Measurements from ENCODE around the gene BANP. TPM values are rescaled to one million over a fixed set of nuclear protein-coding genes. Genes with fewer than 3 reads are reported as not detected.

BANP gene
- total and polyA plus RNA-seq, 2 of the 8 experiments (the other 6 are each of a cell fraction or from before 2014, with no cell fraction given) = 25.8 to 39.8 TPM

- Histone ChIP-seq H3K23ac (ENCODE audit: insufficient read length) (no peak overlapping the region), H3K4ac (replicated peaks; ENCODE audit: insufficient read length, low read depth, low read length) (no peak overlapping the region), H2BK15ac (ENCODE audit: low read length) (no peak overlapping the region), H3K18ac (ENCODE audit: extremely low read depth, low read length) (no peak overlapping the region), H3K4me3 (ENCODE audit: extremely low read depth in 1 of 4, insufficient read depth in 2 of 4, low read depth in 3 of 4, low read length in 4 of 4) (no peak overlapping the region), H4K20me1 (replicated peaks in 1 of 2; ENCODE audit: control insufficient read depth in 1 of 2, insufficient read depth in 2 of 2, low read length in 2 of 2) (no peaks in the 10 kb centered on the region), H3K14ac (ENCODE audit: insufficient read length) (no peak overlapping the region), H3K36me3 (ENCODE audit: control insufficient read depth in 2 of 4, insufficient read depth in 4 of 4, low read length in 3 of 4) (no peaks in the 10 kb centered on the region; a peak in 2 of 8 replicates), H2AK5ac (ENCODE audit: low read depth, low read length) (no peak overlapping the region), H3K79me2 (ENCODE audit: control insufficient read depth in 1 of 2, insufficient read depth in 2 of 2, low read length in 2 of 2) (no peaks in the 10 kb centered on the region; a peak in 1 of 4 replicates), H4K5ac (ENCODE audit: insufficient read length, low read depth, low read length) (no peak overlapping the region), H3K79me1 (ENCODE audit: low read depth, low read length) (peaks cover 6% of the 10 kb centered on the region; the same call in 1 of the 2 replicates), H2BK12ac (ENCODE audit: low read depth, low read length) (no peak overlapping the region), H2BK5ac (ENCODE audit: low read depth, low read length) (no peak overlapping the region), H2BK20ac (ENCODE audit: low read length) (no peak overlapping the region), H3K27ac (ENCODE audit: low read depth, low read length) (no peak overlapping the region), H4K91ac (replicated peaks; ENCODE audit: insufficient read length, low read length) (no peak overlapping the region), H2BK120ac (replicated peaks; ENCODE audit: low read depth, low read length) (no peak overlapping the region), H2AFZ (ENCODE audit: low read length) (no peak overlapping the region), H4K8ac (ENCODE audit: extremely low read depth, insufficient read depth, low read length) (no peak overlapping the region), H3K56ac (replicated peaks; ENCODE audit: insufficient read length, low read depth, low read length) (no peak overlapping the region), H3K9ac (replicated peaks in 1 of 4; ENCODE audit: extremely low read depth in 1 of 4, low read depth in 3 of 4, low read length in 3 of 4) (no peak overlapping the region), H3K4me1 (replicated peaks in 1 of 4; ENCODE audit: control insufficient read depth in 3 of 4, insufficient read depth in 4 of 4, low read length in 3 of 4) (peaks cover 0 to 6% (median under 1%) of the 10 kb centered on the region in 4 experiments; a peak in 1 of 7 replicates), H3K27me3 (replicated peaks in 1 of 4; ENCODE audit: control insufficient read depth in 3 of 4, extremely low read depth in 1 of 4, insufficient read depth in 3 of 4, low read length in 3 of 4) (no peaks in the 10 kb centered on the region), H3K9me3 (ENCODE audit: insufficient read depth in 2 of 2, low read depth in 1 of 2, low read length in 1 of 2) (no peaks in the 10 kb centered on the region), H3K23me2 (ENCODE audit: low read depth, low read length) (no peaks in the 10 kb centered on the region), H3K4me2 (ENCODE audit: insufficient read depth in 1 of 2, low read depth in 2 of 2, low read length in 2 of 2) (no peak overlapping the region)
- ChIA-PET CTCF (ENCODE audit: partially characterized antibody) (no interaction called here), POLR2A (ENCODE audit: partially characterized antibody) (no interaction called here)
- WGBS, 2 experiments (ENCODE audit: extremely low coverage in 1 of 2, insufficient coverage in 1 of 2, insufficient read length in 1 of 2, insufficient replicate concordance in 2 of 2, low coverage in 1 of 2, low lambda C conversion rate in 2 of 2, missing lambda C conversion rate in 1 of 2) = 93% methylated on average over 10 of the region's 11 CpGs; no CpG with 5 or more reads in 1 of the 2 experiments
- DNase-seq (ENCODE audit: low read depth in 1 of 2, low spot score in 2 of 2) (no peak), FAIRE-seq (no peak)
- TF ChIP-seq JUND (IDR thresholded peaks at IDR 0.05; ENCODE audit: low read length) (no peak), ATF3 (IDR thresholded peaks at IDR 0.05; ENCODE audit: insufficient read depth, low read depth, low read length) (no peak), FOSL1 (IDR thresholded peaks at IDR 0.05; ENCODE audit: insufficient read depth, low read depth, low read length) (no peak), ZNF274 (IDR thresholded peaks at IDR 0.05; ENCODE audit: borderline replicate concordance, extremely low read depth, low read length) (no peak), CTCF (IDR thresholded peaks at IDR 0.05; ENCODE audit: control extremely low read depth in 1 of 3, insufficient read depth in 1 of 3, low read depth in 1 of 3, low read length in 3 of 3) (no peak), POLR2AphosphoS5 (IDR thresholded peaks at IDR 0.05; ENCODE audit: low read depth, low read length) (no peak), E2F6 (IDR thresholded peaks at IDR 0.05) (no peak), CHD1 (IDR thresholded peaks at IDR 0.05; ENCODE audit: low read depth, low read length) (no peak), RNF2 (IDR thresholded peaks at IDR 0.05; ENCODE audit: borderline replicate concordance, low read depth, low read length, missing control alignments, poor library complexity, severe bottlenecking) (no peak), PHF8 (conservative IDR thresholded peaks at IDR 0.05; ENCODE audit: low read depth, low read length) (no peak)
These were observed 65.7 kb downstream of the BANP start for GRCh38 chr16:88016964-88017363.
